Ishikawa (cell line): ENCODE measurements around the gene RHCG.

Experiments
- TCF12 ChIP-seq: IDR thresholded peaks from 2 replicates; pipeline ENCODE4 v1.6.1; 2012; ENCODE audit warnings: low read depth
- YY1 ChIP-seq: IDR thresholded peaks from 2 replicates; pipeline ENCODE4 v1.6.1; 2012; ENCODE audit warnings: low read depth
- ZBTB7A ChIP-seq: IDR thresholded peaks from 2 replicates; pipeline ENCODE4 v1.6.1; 2012; ENCODE audit warnings: low read depth
- TF ChIP-seq, protein P1 (sequence below): IDR thresholded peaks from 2 replicates; pipeline ENCODE4 v1.6.1; 2012; ENCODE audit warnings: low read depth, mild to moderate bottlenecking

DNA sequence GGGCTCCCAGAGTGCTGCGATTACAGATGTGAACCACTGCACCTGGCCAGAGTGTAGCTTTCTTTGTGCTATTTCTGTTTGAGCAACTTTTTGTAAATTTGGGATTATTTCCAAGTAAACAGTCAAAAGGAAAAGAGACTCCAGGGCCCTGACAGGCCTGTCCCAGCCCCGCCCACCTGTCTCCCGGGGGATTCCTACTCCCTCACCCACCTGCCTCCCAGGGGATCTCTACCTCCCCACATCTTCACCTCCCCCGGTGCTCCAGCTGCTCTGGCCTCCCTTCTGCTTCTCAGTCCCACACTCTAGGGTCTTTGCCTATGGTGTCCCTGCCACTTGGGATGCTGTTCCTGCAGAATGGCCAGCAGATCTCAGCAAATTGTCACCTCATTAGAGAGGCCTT lies 7.0 kb downstream of the RHCG start:
- TF ChIP-seq YY1 (no peak), ZBTB7A (no peak), TCF12 (no peak)
- TF ChIP-seq, protein P1, sequence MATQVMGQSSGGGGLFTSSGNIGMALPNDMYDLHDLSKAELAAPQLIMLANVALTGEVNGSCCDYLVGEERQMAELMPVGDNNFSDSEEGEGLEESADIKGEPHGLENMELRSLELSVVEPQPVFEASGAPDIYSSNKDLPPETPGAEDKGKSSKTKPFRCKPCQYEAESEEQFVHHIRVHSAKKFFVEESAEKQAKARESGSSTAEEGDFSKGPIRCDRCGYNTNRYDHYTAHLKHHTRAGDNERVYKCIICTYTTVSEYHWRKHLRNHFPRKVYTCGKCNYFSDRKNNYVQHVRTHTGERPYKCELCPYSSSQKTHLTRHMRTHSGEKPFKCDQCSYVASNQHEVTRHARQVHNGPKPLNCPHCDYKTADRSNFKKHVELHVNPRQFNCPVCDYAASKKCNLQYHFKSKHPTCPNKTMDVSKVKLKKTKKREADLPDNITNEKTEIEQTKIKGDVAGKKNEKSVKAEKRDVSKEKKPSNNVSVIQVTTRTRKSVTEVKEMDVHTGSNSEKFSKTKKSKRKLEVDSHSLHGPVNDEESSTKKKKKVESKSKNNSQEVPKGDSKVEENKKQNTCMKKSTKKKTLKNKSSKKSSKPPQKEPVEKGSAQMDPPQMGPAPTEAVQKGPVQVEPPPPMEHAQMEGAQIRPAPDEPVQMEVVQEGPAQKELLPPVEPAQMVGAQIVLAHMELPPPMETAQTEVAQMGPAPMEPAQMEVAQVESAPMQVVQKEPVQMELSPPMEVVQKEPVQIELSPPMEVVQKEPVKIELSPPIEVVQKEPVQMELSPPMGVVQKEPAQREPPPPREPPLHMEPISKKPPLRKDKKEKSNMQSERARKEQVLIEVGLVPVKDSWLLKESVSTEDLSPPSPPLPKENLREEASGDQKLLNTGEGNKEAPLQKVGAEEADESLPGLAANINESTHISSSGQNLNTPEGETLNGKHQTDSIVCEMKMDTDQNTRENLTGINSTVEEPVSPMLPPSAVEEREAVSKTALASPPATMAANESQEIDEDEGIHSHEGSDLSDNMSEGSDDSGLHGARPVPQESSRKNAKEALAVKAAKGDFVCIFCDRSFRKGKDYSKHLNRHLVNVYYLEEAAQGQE, result no peak
